ENCODE data around the gene TBCCD1.

DNA sequence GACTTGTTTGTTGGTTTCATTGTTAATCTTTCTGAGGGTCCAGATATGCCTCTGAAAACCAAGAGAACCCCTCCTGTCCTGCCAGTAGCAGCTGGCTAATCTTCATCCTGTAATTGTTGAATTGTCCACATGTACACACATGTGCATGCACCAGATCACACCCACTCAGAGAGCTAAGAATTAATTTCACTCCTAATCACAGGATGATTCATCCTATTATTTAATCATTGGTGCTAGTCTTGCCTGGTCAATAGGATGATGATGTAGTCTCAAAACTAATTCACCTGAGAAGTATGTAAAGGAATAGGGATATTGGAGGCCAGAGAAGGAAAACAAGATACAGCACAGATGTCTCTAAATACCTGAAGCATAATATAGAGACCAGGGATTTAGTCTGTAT lies 37.9 kb upstream of the TBCCD1 start:
- TF ChIP-seq, protein P1, sequence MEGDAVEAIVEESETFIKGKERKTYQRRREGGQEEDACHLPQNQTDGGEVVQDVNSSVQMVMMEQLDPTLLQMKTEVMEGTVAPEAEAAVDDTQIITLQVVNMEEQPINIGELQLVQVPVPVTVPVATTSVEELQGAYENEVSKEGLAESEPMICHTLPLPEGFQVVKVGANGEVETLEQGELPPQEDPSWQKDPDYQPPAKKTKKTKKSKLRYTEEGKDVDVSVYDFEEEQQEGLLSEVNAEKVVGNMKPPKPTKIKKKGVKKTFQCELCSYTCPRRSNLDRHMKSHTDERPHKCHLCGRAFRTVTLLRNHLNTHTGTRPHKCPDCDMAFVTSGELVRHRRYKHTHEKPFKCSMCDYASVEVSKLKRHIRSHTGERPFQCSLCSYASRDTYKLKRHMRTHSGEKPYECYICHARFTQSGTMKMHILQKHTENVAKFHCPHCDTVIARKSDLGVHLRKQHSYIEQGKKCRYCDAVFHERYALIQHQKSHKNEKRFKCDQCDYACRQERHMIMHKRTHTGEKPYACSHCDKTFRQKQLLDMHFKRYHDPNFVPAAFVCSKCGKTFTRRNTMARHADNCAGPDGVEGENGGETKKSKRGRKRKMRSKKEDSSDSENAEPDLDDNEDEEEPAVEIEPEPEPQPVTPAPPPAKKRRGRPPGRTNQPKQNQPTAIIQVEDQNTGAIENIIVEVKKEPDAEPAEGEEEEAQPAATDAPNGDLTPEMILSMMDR (IDR thresholded peaks at IDR 0.05), result no peak
- no peak for TF ChIP-seq POLR2A (IDR thresholded peaks at IDR 0.05)

Measured in heart left ventricle (tissue), 13 donors.